HG03565 (cell line): ENCODE measurements around the gene DDX46.
"Not testable (repeated sequence)": the region's sequence is repeated elsewhere in the genome, so short reads cannot be mapped to it uniquely, and the experiment has no call there.

ENCODE experiments used
- ATAC-seq: cut with Tn5 transposase; IDR thresholded peaks from one replicate; pipeline ENCODE4 v1.9.1; 2021; ENCODE audit warnings: mild to moderate bottlenecking, moderate library complexity; ENCODE audit not compliant: unreplicated experiment

The DDX46 gene

DNA sequence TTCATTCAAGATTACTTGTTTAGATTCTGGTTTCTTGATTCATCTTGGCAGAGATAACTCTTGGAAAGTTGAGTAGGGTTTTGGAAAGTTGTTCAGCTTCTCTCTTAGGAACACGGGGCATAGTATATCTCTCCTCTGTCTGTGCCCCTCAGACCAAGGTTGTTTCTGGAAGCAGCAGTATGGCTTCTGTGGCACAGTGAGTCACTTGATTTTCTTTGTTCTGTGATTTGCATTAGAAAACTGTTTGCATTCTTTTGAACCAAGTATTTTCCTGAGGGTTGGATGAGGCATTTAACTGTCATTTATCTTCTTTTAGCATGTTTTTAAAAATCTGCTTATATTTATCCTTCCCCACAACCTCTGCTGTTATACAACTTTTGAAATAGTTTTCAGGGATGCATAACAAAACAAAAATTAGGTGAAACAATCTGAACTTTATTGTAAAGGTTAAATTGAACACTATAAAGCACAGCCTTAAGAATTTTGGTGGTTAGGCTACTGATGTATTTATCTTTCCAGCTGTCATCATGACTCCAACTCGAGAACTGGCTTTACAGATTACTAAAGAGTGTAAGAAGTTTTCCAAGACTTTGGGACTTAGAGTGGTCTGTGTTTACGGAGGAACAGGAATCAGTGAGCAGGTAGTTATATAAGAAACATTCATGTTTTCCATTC is 26.5 kb downstream of the DDX46 start:
- ATAC-seq, result no peak

DNA sequence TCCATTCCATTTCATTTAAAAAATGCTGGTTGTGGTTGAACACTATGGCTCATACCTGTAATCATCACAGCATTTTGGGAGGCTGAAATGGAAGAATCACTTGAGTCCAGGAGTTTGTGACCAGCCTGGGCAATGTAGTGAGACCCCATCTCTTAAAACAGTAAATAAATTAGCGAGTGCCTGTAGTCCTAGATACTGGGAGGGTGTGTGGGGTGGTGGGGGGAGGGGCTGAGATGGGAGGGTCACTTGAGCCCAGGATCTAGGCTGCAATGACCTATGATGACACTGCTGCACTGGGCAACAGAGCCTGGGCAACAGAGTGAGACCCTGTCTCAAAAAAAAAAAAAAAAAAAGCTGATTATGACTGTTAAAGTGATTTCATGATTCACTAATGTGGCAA is 29.1 kb downstream of the DDX46 start:
- ATAC-seq, result no peak

DNA sequence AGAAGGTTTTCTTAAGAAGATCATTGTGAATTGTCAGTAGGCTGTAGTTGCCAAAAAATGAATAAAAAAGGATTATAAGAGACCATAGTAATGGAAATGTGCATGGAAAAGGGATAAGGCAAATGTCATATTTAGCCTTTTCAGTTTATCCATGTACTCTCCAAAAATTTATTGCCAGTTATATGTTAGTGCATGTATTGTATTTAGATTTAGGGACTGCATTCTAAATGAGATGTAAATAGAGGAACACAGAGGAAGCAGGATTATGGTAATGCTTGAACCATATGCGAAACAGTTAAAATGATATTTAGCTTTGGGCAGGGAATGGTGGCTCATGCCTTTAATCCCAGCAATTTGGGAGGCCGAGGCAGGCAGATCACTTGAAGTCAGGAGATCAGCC is 33.0 kb downstream of the DDX46 start:
- no peak for ATAC-seq

DNA sequence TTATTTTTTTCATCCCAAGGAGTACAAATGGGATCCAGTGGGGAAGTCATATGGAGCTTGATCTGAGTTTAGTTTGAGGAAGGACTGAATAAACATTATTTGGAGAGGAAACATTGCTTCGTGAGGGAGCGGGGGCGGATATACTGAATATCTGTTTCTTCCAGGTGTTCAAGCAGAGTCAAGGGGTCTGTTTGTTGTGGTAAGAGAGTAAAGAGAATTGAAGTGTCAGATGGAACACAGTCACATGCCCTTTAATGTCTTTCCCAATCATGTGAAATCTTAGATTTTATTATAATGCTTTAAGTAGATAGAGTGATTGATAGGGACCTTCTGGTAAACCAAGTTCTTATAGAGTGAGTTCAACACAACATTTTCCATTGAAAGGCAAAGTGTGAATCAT is 33.7 kb downstream of the DDX46 start:
- no peak for ATAC-seq

DNA sequence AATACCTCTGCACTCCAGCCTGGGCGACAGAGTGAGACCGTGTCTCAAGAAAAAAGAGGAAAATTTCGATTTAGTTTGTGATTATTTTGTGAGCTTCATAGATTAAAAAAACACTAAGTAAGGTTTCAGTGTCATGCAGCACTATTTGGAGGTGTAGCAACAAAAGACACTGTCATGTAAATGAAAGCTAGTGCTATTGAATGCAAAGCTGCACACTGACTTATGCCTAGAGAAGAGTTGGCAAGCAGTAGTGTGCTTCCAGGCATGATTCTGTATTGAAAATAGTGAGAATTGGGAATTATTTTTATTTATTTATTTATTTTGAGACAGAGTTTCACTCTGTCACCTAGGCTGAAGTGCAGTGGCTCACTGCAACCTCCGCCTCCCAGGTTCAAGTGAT is 34.5 kb downstream of the DDX46 start:
- ATAC-seq, result no peak

DNA sequence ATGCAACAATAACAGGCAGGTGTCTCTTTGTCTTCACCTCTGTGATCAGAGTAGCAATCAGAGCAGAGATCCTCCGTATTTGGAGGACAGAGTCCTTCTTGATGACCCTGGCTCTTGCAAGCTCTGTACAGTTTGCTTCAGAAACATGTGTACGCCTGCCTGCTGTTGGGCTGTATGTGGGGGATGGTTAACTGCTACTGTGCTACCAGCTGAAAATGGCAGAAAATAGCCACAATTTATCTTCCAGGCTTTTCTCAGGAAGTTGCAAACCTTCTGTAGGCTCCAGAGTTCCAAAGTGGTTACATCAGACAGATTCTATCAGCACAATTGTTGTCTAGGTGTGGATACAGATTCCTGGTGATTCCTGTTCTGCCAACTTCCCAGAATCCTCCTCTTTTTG is 35.5 kb downstream of the DDX46 start:
- ATAC-seq, result no peak

DNA sequence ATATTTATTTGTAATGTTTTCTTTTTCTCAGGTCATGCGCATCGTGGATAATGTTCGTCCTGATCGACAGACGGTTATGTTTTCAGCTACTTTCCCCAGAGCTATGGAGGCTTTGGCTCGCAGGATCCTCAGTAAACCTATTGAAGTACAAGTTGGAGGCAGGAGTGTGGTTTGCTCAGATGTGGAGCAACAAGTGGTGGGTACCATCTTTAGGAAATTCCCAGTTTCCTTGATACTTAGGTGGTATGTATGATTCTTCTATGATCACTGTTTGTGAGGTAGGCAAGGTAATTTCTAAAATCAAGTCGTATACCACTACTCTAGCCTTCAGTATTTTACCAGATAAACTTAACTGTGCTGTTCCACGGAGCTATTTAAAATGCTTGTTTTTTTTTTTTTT is 36.2 kb downstream of the DDX46 start:
- ATAC-seq, result no peak

DNA sequence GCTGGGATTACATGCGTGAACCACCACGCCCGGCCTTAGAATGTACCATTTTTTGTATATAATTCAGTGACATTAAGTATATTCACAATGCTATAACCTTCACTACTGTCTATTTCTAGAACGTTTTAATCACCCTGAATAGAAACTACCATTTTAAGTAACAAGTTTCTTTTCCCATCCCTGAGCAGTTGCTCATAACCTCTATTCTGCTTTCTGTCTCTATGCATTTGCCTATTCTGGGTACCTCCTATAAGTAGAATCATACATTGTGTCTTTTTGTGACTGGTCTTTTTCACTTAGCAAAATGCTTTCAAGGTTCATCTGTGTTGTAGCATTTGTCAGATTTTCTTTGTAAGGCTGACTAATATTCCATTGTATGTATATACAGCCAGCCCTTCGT is 39.9 kb downstream of the DDX46 start:
- no peak for ATAC-seq

DNA sequence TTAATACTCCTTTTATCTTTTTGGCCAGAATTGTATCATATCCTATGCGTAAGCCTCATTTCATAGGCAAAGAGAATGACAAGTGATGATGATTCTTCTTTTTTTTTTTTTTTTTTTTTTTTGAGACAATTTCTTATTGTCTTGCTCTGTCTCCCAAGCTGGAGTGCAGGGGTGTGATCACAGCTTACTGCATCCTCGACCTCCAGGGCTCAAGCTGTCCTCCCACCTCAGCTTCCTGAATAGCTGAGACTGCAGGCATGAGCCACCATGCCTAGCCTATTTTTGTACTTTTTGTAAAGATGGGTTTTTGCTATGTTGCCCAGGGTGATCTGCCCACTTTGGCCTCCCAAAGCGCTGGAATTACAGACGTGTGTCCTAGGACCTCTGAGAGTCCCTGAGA is 45.2 kb downstream of the DDX46 start:
- ATAC-seq, result no peak

DNA sequence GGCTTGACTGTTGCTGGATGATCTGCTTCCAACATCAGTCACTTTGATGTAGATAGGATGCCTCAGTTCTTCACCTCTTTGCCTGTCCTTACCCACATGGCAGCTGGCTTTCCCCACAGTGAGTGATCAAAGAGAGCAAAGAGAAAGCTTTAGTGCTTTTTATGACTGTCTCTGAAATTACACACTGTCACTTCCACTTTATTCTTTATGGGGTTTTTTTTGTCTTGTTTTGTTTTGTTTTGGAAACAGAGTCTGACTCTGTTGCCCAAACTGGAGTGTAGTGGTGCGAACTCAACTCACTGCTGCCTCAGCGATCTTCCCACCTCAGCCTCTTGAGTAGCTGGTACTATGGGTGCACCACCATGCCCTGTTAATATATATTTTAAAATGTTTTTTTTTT is 54.8 kb downstream of the DDX46 start:
- no peak for ATAC-seq

DNA sequence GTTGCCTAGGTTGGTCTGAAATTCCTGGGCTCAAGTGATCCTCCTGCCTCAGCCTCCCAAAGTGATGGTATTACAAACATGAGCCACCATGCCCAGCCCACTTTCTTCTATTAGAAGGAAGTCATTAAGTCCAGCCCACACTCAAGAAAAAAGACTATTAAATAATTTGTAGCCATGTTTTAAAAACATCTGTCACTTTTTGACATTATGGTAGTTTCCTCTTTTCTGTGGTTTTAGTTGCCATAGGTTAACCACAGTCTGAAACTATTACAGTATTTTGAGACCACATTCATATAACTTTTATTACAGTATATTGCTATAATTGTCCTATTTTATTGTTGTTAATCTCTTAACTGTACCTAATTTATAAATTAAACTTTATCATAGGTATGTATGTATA is 55.2 kb downstream of the DDX46 start:
- ATAC-seq, result no peak

DNA sequence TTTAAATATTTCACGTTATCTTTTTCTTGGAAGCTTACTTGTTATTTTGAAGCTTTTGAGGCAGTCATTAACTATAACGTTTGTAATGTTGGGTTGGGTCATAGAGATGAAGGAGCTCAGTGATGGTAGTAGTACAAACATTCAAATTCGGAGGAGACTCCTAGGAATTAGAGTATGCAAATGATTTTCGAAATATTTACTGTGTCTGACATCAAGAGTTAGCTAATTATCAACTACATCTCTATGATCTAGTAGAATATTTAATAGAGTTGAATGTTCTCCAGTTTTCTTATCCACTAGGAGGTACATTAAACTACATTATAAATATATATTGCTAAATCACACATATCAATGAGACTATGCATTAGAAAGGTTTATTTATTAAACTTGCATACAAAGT is 58.4 kb downstream of the DDX46 start:
- ATAC-seq, result no peak

DNA sequence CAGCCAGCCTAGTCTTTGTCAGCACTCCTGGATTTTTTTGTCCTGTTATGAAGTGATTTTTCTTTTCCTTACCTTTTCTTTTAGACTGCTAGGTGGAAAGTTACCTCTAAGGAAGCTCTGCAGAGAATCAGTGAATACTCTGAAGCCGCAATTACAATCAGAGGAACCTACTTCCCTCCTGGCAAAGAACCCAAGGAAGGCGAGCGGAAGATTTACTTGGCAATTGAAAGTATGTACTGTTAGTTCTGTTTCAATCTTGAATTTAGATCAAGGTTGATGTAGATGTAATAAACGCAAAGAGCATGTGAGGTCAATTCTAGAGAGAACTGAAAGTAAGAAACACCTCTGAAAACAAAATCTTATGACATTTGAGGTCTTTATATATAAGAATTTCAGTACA is 60.2 kb downstream of the DDX46 start:
- no peak for ATAC-seq

DNA sequence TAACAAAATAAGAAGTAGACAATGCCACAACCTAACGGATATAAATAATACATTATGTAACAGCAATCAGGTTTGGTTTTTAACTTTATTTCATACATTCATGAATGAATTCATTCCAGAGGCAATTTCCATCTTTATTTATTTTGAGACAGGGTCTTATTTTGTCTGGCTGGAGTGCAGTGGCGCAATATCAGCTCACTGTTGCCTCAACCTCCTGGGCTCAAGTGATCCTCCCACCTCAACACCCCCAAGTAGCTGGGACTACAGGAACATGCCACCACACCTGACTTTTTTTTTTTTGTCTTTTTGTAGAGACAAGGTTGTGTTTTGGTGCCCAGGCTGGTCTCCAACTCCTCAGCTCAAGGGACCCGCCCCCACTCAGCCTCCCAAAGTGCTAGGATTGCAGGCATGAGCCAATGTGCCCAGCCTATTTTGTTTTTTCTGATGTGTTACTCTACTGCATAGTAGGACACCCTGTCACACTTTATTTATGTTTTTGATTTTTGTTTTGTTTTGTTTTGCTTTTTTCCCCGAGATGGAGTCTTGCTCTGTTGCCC is 60.9 kb downstream of the DDX46 start:
- ATAC-seq, result no peak

DNA sequence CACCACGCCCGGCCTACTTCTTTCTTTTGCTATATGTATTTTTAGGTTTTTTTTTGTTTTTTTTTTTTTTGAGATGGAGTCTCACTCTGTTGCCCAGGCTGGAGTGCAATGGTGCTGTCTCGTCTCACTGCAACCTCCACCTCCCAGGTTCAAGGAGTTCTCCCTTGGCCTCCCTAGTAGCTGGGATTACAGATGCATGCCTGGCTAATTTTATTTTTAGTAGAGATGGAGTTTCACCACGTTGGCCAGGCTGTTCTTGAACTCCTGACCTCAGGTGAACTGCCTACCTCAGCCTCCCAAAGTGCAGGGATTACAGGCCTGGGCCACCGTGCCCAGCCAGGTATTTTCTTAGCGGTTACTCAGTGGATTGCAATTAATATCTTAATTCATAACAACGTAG is 63.3 kb downstream of the DDX46 start:
- no peak for ATAC-seq

DNA sequence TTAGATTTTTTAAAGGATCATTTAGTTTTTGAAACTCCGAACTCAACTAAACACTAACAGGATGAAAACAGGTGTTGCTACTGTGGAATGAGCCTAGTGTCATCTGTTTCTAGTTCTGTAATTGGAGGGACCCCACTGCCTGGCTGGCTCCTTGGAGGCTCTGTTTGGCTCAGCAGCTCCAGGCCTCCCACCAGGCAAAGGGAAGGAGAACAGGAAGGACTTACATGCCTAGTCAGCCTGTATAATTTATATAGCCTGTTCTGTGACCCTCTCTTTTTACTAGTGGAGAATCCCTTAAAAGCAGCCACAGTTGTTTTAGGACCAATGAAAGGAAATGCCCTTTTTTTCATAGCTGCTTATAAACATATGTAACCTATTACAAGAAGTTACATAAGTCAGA is 66.1 kb downstream of the DDX46 start:
- no peak for ATAC-seq

DNA sequence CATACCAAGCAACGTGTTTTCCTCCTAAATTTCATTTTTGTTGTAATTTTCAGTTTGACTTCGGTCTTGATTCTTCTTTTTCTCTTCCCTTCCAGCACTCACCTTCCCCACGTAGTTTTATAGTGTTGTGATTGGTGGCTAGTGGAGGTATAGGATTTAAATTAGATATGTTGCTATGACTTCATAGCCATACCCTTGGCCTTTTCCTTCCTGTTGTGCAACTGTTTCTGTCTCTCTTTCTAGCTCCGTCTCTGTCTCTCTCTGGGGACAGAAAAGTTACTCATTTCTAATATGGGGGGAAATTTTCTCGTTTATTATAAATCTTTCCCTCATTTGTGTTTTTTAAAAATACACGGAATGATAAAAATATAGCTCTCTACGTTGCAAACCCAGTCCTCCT is 66.6 kb downstream of the DDX46 start:
- no peak for ATAC-seq

DNA sequence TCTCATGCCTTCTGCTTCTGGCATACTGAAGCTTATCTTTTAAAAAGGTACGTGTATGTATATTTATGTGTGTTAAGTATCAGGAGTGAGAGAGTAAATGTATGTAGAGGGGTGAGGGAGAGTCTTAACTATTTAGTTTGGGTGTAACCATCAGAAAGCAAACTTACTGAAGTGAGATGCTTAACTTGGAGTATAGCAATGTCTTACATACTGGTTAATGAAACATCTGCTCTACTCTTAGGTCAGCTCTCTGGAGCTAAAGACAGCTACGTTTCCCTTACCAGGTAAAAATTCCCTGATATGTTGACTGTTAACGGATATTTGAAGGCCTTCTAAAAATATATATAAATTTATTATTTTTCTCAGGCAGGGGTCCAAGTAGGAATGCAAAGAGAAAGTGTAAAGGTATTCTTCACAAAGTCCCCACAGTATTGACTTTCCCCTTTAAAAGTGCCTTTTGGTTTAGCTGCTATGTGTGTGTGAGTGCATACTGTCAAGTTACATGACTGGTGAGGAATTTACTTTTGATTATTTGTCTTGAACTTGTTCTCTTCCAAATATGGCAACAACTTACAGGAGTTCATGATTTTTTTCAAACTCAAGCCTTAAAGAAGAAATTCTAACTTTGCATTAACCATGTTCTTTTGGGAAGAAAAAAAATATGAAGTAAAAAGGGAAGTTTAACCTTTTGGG is 74.9 kb downstream of the DDX46 start:
- no peak for ATAC-seq

DNA sequence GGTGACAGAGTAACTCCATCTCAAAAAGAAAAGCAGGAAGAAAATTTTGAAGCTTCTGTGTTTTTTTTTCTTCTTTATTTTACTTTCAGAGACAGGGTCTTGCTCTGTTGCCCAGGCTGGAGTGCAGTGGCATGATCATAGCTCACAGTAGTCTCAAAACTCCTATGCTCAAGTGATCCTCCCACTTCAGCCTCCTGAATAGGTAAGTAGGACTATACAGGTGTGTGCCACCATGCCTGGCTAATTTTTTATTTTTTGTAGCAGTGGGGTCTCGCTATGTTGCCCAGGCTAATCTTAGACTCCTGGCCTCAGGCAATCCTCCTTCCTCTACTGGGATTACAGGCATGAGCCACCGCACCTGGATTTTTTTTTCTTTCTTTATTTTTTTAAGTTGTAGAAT is 77.0 kb downstream of the DDX46 start:
- ATAC-seq, result no peak

DNA sequence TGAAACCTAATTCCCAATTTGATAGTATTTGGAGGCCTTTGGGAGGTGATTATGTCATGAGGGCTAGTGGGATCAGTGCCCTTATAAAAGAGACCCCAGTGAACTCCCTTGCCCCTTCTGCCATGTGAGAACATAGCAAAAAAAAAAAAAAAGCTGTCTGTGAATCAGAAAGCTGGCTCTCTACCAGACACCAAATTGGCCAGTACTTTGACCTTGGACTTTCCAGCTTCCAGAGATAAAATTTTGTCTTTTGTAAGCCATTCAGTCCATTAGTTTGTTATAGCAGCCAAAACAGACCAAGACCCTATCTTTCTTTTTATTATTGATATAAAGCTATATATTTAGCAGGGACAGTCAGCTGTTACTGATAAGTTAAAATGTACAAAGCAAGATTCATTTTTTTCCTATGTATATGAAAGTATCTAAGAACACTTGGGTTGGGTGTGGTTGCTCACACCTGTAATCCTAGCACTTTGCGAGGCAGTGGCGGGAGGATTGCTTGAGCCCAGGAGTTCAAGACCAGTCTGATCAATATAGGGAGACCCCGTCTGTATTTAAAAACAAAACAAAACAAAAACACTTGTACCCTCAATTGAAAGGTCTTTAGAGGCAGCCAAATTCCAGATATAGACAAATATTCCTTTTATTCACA is 79.1 kb downstream of the DDX46 start:
- no peak for ATAC-seq

DNA sequence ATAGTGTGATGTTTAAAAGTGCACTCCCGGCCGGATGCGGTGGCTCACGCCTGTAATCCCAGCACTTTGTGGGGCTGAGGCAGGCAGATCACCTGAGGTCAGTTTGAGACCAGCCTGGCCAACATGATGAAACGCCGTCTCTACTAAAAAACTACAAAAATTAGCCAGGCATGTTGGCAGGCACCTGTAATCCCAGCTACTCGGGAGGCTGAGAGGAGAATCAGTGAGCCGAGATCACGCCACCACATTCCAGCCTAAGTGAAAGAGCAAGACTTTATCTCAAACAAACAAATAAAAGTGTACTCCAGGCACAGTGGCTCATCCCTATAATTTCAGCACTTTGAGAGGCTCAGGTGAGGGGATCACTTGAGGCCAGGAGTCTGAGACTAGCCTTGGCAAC is 79.8 kb downstream of the DDX46 start:
- not testable (repeated sequence) for ATAC-seq

DNA sequence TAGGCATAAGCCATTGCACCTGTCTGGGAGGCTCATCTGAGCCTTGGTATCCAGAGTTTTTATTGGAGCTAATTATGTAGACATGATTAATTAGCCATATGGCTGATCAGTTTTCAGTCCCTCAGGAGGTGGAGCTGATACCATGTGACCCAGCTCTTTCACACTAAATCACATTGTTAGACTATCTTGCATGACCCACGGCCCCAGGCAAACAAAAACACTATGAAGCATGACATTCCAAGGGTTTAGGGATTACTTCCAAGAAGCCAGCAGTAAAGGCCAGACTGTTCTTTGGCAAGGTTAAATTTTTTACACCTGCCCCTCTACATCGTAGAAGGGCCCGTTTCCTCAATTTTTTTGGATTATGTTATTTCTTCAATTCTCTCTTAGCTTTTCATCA is 82.2 kb downstream of the DDX46 start:
- no peak for ATAC-seq
